HG02840 (cell line): ENCODE data around the gene RNF150.
"Not testable (repeated sequence)": the region's sequence is repeated elsewhere in the genome, so short reads cannot be mapped to it uniquely, and the experiment has no call there.

ENCODE experiments used
- ATAC-seq: cut with Tn5 transposase; IDR thresholded peaks from one replicate; pipeline ENCODE4 v1.9.1; 2021; ENCODE audit warnings: mild to moderate bottlenecking, moderate library complexity, moderate number of reproducible peaks; ENCODE audit not compliant: unreplicated experiment, low FRiP score

RNF150 gene

DNA sequence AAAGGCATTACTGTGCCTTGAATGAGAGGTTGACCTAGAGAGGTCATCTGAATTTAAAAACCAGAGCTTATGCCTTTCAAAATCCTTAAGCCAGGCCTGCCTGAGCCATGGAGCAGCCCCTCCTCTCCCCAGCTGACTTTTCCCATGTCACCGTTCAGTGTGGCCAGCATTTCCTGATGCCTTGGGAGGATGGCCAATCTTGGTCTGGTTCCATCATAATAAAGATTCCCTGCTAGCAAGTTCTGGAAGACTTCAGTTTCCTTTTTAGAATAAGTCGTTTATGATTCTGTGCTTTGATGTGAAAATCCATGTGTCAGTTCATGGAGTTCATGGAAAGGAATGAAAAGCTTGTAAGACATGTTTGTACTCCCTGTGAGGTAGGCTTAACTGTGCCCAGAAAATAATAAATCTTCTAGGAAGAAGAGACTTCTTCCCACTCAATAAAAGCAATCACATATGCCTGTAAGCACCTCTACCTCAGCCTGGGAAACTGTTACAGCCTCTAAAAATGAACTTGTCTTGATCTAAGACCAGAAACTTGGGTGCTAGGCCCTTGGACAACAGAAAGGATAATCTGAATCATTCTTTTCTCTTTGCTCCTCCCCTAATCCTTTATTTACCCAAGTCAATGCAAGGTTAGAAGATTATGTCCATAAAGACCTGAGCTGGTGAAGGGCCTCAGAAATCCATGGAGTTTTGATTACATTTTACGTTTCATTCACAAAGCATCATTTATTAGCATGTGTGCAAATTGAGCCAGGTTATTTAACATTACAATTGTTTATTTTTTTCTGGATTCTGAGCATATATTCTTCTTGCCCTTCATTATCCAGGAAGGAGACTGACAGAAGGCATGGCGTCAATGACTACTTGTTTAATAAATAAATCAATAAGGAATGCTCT is 293.1 kb downstream of the RNF150 start:
- ATAC-seq: no peak

DNA sequence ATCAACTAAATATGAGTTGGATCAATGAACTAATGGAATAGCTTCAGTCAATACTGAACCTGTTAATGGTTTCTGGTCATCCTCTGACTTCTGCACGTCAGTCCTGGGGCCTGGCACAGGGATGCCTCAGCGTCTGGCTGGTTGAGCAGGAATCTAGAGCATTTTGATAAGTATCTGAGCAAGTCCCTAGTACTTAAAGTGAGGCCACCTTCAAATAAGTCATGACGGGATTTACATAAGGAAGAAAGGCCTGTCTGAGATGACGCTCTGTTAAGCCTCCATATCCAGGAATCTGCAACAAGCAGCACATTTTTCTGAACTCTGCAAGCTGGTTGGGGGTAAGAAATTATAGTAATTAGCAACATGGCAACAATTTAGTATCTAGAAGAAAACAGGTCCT is 293.9 kb downstream of the RNF150 start:
- no peak for ATAC-seq

DNA sequence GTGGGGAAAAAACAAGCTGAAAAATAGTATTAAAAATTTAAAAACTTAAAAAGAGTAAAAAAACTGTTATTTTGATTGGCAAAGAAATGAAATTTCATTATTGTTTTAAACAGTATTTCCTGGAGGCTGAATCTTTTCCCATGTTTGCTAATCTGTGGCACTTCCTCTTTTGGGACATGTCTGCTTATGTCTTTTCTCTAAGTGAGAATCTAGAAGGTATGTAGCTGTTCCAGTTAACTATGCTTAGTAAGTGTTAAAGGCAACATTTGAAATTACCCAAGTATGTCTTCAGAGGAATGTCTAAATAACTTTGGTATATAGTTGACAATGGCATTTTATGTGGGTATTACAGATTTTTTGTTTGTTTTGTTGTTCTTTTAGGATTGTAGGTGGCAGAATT is 295.5 kb downstream of the RNF150 start:
- no peak for ATAC-seq

DNA sequence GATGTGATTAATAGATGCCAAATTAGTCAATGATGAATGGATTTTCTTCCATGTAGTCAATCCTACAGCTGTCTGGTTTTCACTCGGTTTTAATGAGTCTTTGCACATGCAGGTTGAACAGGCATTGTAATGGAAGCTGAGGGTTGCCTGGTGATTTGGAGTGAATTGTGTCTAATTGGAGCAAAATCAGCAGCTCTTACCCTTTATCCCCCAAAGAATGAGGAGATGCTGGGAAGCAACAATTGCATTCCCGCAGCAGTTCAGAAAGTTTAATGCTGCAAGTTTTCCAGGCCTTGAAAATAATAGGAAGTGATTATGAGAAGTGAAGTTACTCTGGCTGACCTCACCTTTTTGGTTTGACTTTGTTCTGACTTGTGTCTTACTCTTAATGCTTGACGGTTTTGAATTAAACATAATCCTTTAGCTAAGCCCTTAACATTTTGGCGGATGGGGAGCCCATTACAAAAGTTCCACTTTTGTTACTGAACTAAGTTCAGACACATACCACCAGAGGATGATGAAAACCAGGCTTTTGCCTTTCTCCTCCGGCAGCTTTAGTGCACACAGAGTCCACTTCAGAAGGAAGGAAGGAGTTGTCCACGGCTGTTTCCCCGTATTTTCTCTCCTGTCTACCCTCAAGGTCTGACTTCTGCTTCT is 298.3 kb downstream of the RNF150 start:
- ATAC-seq: no peak

DNA sequence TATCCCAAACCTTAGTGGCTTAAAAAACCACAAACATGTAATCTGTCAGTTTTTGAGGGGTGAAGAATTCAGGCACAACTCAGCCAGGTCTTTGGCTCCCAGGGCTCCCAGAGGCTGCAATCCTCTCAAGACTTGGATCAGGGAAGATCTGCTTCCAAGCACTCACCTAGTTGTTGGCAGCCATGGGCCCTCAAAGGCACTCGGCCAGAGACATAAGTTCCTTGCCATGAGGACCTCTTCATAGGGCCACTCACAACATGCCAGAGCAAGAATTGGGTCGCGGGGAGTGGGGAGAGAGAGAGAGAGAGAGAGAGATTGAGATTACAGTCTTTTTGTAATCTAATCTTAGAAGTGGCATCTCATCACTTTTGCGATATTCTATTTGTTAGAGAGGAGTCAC is 300.0 kb downstream of the RNF150 start:
- ATAC-seq: no peak

DNA sequence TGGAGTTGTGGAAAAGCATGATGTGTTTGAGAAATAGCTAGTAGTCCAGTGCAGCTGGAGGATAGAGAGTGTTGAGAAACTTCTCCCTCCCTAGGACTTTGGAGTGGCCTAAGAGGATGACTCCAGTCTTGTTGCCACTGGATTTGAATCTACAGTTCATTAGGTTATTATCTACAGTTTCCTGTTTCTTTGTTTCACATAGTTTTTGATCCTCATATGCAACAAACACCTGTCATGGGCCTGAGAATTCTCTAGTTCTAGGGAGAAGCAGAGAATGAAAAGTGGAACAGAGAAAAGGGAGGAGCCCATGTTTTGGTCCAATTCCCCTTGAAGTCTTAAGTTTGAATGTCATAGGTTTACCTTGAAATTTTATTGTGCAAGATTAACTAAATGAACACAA is 303.4 kb downstream of the RNF150 start:
- peak; percentile 81 for ATAC-seq

DNA sequence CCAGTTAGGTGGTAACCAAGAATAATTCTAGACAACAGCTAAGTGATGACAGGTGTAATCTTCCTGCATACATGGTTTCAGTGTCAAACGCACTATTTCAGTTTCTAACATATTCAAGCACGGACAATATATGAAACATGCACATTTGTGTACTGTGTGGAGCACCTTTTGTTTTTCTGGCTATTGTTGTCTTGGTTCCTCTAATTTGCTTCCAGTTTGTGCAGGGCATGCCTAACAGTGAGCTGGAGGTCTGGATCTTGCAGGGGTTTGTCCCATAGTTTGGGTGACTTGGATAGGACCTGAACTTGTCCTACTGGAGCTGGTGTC is 306.6 kb downstream of the RNF150 start:
- no peak for ATAC-seq

DNA sequence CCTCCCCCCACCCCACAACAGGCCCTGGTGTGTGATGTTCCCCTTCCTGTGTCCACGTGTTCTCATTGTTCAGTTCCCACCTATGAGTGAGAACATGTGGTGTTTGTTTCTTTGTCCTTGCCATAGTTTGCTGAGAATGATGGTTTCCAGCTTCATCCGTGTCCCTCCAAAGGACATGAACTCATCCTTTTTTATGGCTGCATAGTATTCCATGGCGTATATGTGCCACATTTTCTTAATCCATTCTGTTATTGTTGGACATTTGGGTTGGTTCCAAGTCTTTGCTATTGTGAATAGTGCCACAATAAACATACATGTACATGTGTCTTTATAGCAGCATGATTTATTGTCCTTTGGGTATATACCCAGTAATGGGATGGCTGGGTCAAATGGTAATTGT is 312.7 kb downstream of the RNF150 start:
- not testable (repeated sequence) for ATAC-seq

DNA sequence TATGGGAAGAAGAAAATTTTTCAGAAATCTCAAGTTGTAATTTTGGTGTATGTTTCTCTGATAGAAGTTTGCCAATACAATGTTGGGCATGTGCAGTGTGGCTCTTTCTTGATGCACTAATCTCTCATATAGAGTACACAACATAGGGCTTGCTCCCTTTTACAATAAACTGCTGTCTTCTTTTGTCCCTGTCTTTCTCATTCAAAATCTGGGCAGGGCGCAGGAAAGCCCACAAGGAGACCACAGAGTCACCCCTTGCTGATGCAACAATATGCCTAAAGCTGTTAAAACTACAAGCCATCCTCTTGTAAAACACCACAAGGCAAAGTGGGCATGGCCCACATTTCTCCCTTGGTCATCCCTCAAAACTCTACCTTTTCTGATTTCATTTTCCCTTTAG is 313.7 kb downstream of the RNF150 start:
- no peak for ATAC-seq

DNA sequence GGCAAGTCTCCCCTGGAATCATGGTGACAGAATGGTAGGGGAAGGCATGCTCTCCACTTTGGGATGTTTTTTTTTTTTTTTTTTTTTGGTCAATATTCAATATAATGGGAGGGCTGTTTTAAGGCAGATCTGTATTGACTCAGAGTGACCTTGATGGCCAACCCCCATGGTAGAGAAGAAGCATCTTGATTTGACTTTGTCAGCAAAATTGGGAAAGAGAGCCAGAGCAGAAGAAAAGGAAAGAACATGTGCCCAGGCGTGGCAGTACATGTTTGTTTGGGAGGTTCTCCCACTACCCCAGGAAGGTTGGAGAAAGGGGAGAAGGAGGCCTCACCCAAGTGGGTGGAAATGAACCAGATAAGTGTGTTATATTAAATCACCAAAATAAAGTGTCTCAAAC is 314.8 kb downstream of the RNF150 start:
- ATAC-seq: no peak

DNA sequence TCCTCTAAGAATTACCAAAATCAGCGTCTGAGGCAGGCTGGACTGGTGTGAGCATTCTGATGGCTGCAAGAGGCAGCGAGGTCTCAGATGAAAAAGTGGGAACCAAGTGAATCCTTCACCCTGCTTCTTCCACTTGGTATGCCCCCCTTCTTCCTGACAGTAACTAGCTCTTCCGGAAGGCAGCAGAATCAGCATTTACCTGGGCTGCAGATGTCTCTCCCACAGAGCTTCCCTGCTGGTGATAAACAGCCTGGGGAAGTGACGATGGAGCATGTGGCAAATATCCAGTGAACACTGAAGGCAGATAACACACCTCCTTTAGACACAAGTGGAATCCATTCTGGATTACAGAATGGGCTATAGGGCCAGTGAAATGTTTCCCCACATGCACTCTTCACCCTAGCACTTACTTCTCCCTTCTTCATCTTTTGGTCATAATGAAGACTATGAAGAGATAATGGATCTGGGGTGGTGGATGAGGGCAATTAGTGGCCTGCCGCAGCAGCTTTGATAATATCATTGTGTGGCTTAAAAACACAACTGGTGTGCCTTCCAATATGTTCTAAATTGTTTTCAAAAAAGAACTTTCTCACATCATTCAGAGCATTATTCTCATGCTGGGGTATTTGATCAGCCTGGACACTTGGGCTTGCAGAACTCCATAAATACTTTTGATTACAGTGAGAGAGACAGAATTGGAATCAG is 316.3 kb downstream of the RNF150 start:
- no peak for ATAC-seq

DNA sequence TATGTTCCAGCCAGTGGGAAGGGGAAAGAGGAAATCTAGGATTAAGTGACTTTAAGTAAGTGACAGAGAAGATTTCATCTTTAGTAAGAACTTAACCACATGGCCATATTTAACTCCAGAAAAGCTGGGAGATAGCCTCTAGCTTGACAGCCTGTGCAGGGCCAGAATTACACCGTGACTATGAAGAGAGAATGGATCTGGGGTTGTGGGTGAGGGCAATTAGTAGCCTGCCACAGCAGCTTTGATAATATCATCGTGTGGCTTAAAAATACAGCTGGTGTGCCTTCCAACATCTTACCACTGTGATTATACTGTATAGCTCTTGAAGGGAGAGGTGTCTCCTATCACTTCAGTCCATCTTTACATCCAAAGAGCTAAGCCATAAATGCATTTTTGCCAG is 319.5 kb downstream of the RNF150 start:
- no peak for ATAC-seq

DNA sequence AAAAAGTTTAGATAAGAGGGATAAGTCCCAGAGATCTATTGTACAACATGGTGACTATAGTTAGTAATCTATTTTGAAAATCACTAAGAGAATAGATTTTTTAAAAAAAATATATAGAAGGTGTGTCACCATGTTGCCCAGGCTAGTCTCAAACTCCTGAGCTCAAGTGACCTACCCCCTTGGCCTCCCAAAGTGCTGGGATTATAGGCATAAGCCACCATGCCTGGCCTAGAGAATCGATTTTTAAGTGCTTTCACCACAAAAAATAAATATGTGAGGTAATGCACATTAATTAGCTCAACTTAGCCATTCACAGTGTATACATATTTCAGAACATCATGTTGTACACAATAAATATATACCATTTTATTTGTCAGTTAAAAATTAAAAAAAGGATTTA is 320.4 kb downstream of the RNF150 start:
- ATAC-seq: no peak

DNA sequence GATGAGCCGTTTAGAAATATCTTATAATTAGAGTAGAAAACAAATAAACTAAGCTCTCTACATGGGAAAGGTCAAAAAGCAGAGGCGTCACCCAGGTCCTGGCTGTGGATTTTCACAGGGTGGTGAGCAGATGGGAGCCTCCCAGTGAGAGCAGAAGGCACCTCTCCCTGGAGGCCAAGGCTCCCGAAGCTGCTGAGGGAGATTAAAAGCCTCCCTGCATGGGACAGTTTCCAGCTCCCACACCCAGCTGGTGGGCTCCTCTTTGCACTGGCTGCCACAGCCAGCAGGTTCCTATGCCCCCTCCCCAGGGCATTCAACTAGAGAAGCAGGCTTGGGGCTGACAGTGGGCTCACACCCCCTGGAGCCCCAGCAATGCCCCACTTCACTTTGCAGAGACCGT is 321.8 kb downstream of the RNF150 start:
- ATAC-seq: no peak

DNA sequence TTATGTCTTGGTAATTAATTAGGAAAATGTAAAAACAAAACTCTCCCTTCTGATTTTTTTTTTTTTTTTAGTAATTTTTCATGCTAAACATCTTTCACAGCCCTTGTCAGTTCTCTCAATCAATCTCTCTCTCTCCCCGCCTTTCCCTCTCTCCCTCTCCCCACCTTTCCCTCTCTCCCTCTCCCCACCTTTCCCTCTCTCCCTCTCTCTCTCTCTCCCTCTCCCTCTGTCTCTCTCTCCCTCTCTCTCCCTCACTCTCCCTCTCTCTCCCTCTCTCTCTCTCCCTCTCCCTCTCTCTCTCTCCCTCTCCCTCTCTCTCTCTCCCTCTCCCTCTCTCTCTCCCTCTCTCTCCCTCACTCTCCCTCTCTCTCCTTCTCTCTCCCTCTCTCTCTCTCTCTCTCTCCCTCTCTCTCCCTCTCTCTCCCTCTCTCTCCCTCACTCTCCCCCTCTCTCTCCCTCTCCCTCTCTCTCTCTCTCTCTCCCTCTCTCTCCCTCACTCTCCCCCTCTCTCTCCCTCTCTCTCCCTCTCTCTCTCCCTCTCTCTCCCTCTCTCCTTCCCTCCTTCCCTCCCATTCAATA is 322.6 kb downstream of the RNF150 start:
- ATAC-seq: not testable (repeated sequence)
